Stimulated activated CD8-positive, alpha-beta memory T cell treated with anti-CD3 and anti-CD28 coated beads, Interleukin-12 subunit alpha, Interleukin-12 subunit beta, amount 100 ng/mL, for 24 hours (primary cell): ENCODE data around the gene GGTLC3.
"Not testable (repeated sequence)": the region's sequence is repeated elsewhere in the genome, so short reads cannot be mapped to it uniquely, and the experiment has no call there.

ENCODE experiments used
- DNase-seq: peaks from one replicate; pipeline ENCODE4 v3.0.0-alpha.2; 2020; ENCODE audit errors: extremely low read depth

Gene GGTLC3

DNA sequence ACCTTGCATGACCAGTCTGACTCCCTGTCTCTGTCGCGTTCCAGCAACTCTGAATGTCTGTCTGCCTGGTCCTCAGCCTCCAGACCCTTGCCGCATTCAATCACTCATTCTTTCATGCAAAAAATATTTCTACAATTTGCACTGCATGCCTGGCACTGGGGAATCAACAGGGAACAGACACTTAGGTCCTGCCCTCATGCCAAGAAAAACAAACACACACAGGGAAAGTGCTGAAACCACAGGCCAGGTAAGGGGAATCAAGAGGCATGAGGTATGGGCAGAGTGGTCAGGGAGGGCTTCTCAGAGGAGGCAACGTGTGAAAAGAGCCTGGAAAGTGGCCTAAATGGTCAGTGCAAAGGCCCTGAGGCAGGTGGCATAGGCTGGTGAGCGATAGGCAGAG is at the start of gene GGTLC3:
Gene GGTLC3, minus strand, starts transcription at position 101 of the 400 bp plus-strand sequence. CDS start 264 bp downstream, outside the sequence.
- not testable (repeated sequence) for DNase-seq

DNA sequence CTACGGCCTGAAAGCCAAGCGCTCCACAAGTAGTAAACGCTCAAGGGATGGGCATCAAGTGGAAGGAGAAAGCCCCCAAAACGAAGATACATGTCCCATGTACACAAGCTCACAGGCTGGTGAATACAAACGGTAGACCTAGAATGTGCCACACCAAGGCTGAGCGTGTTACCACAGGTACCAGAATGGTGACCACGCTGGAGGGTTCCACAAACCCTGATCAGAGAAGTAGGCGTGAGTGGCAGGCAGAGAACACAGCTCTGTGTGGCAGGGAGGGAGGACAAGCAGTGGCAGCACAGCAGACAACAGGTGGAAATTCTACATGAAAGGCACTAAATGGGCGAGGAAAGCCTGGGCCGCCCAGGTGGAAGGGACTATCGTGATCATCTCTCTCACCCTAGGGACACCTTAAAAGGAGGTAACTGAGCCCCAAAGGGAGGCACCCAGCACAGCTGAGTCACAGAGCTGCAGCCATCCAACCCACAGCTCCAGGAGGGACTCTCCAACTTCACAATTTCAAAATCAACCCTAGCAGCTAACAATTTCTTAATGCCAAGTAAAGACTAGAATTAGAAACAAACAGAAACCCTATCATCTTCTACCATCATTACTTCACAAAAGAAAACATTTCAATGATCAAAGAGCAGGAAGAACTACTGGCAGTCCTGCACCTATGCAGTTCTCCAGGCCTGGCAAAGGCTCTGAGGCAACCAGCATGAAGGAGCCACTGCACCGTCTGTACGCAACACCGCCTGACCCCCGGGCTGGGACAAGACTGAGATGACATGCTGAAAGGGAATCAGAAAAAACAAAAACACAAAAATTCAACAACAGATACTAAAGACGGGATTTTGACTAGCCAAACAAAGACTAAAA is 42.4 kb upstream of the GGTLC3 start:
- not testable (repeated sequence) for DNase-seq

DNA sequence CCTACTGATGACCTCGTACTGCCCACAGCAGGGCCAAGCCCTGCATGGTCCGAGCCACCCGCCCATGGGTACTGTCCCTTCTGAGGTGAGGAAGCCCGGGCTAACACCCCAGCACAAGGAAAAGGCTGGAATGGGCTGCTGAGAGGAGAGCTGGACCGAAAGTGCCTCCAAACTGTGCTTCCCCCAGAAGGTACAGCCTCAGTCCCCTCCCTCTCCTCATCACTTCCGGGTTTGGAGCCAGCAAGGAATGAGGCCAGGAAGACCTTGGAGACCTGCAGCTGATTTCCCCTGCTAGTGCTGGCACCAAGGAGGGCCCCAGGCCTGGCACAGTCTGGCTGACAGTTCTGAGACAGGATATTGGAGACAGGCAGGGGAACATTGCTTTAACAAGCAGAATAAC is 41.0 kb upstream of the GGTLC3 start:
- not testable (repeated sequence) for DNase-seq

DNA sequence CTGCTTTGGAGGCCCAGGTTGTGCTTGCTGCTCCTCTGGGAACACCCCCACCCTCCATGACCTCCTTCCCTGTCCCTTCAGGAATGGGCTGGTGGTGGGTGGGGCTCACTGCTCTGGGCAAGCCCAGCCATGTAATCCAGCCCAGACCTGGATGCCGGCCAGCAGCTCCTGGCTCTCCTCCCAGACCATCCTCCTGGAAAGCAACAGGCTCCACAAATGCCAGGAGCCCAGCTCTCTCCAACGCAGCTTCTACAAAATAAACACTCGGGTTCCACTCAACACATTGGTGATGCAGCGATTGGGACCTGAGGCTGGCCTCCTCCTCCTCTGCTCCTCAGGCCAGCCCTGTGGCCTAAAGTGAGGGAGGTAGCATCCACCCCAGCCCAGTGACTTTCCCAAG is 40.6 kb upstream of the GGTLC3 start:
- DNase-seq = not testable (repeated sequence)

DNA sequence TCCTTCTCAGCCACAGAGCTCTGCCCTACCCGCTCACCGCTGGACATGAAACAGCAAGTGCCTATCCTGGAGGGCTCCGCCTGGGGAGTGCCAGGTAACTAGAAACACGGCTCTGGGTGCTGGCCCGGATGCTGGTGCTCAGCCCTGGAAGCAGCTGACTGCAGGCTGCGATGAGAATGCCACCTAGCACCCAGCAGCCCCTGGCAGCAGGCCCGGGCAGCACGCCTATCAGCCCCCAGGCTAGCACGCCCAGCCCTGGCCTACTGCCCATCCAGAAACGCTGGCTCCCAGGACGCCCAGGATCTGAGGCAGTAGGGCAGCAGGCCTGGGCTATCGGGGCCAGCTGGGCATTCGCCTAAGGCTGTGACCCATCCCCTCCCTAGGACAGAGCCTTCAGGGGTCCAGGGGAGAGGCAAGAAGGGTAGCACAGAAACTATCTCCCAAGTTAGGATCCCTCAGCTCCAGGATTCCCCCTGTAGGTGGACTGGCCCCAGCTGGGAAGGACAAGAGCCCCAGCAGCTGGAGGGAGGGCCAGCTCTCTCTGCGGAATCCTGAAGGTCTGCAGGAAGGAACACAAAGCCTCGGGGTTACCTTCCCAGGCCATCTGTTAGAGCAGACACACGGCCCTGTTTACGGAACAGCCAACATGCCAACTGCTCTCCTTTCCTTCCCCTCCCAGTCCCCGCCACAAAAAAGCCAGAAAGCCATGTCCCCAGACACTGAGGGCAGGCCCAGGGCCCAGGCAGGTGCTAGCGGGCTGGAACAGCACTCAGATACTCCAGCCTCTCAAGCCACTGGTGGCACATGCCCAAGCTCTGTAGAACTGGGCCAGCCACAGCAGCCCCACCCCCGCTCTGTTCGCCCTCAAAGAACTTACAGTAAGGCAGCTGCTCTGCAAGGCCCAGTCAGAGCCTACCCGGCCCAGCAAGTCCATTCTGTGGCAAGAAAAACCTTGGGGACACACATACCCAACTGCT is 36.6 kb upstream of the GGTLC3 start:
- not testable (repeated sequence) for DNase-seq

DNA sequence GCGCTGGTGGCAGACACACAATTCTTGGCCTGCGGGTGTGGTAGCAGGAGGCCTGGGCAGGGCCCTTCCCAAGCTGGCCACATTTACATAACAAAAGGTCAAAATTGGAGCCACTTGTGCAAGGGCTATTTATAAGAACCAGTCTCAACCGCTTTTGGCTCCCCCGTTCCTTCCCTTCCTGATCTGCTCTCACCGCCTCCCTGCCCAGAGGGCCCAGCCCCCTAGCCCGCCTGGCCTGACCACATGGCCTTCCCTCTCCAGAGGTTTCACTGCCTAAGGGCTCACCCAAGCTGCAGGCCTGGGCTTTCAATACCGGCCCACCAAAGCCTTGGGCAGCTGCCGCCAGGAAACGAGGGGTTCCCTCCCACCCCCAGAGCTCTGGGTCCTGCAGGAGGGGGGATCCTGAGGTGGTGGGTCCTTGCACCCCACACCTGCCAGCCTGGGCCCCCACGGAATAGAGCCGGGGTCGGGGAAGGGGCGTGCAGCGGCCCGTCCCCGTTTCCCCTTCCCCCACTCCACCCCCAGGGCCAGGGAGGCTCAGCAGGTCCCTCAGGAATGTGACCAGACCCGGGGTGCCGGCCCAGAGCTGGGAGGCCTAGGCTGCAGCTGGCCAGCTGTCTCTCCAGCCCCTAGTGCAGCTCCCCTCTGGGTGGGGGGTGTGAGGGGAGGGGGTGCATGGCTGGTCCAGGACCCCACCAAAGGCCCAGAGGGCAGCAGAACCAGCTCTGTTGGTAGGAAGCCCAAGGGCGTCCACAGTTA is 35.1 kb upstream of the GGTLC3 start:
- DNase-seq = not testable (repeated sequence)

DNA sequence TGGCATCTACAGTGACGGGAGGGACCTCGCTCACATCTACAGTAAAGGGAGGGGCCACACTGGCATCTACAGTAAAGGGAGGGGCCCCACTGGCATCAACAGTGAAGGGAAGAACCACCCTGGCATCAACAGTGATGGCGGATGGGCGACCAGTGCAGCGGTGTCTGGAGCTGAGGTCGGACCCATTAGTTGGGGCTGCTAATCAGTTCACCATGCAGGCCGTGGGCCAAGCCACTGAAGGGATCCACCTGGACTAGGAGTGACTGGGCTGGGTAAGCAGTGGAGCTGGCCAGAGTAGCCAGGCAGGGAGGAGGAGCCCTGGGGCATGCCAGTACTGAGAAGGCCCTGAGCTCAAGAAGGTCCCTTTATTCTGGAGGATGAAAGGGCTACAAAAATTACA is 33.1 kb upstream of the GGTLC3 start:
- not testable (repeated sequence) for DNase-seq

DNA sequence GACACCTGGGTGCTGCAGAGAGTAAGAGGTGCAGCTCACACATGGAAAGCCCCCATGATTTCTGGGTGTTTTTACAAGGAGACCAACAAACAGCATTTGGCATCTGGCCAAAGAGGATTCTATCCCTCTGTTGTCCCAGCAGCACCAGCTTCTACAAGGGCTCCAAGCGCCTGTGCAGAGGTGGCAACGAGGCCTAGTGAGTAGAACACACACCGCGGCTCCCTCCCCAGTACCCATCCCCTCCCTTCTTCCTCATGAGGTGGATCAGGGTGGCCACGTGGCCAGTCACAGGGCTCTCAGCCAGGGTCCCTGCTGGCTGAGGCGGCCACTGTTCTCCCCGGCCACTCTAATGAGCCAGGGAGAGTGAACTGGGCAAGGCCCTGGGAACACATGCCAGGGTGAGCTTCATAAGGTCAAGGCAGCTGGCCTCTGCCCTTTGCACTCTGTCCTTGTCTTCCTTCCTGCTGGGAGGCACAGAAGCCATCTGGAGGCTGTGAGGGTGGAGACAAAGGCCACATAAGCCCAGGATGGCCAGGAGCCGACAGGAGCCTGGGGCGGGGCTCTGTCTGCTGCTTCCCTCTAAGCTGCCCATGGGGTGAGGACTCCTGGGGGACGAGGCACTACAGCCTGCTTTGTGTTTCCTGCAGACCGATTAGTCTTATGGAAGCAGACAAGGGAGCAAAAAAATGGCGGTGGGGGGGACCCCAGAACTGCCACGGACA is 31.7 kb upstream of the GGTLC3 start:
- DNase-seq = not testable (repeated sequence)

DNA sequence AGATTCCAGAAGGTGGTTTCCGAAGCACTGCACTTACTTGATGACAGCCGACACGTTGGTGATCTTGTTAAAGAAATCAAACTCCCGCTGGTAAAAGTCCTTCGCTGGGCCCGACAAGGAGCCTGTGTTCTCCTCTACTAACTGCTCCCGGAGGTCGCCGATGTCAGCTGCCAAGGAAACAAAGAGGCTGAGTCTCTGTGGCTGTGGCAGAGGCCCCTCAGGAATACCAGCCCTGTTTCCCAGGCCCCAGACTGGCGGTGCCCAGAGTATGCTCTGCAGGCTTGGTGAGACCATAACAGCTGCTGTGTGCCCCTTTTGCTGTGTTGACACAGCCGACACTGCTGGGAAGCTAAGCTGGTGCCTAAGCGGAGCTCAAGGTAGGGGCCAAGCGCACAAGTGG is 26.7 kb upstream of the GGTLC3 start:
- not testable (repeated sequence) for DNase-seq

DNA sequence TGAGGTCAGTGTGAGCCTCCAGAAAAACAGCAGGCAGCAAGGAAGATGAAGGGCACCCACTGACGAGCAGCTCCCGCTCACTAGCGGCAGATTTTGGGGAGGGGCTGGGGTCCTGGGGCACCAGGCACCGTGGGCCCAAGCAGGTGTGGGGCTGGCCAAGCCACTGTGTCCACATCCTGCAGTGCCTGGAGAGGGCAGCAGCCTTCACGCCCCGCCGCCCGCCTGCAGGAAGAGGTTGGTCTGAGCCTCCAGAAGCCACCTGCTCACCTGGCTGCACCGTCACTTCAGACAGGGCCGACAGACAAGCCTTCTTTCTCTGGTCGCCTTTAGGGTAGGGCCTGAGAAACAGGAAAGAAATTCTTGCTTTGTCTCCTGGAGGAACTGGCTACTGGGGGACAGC is 25.4 kb upstream of the GGTLC3 start:
- not testable (repeated sequence) for DNase-seq

DNA sequence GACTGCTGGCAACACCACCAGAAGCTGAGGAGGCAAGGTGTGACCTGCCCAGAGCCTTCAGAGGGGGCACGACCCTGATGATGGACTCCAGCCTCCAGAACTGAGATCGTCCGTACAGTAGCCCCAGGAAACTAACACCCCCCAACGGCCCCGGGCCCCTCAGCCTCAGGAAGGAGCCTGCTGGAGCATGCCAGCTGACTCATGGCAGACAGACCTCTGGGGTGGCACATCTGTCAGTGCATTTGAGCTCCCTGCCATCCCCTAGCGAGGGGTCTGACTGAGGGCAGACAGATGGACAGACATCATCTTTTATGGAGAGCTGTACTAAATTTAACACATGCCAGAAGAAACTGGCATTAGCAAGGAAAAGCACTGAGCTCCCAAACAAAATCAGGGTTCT is 22.0 kb upstream of the GGTLC3 start:
- not testable (repeated sequence) for DNase-seq

DNA sequence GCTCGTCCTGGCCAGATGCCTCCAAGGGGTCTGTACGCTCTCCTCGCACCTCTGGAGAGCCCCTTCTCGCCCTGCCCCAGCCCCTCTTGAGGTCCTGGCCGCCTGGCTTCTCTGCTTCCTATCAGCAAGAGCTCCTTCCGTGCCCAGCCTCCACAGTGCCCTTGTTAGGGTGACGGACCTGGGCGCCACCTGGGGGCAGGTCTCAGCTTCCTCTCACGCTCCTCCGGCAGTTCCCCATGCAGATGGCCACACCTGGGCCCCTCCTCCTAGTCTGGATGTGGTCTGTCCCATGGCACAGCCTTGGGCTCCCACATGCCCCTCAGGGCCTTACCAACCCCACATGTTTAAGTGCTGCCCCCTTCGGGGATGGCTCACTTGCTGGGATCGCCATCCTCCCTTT is 16.4 kb upstream of the GGTLC3 start:
- DNase-seq = not testable (repeated sequence)

DNA sequence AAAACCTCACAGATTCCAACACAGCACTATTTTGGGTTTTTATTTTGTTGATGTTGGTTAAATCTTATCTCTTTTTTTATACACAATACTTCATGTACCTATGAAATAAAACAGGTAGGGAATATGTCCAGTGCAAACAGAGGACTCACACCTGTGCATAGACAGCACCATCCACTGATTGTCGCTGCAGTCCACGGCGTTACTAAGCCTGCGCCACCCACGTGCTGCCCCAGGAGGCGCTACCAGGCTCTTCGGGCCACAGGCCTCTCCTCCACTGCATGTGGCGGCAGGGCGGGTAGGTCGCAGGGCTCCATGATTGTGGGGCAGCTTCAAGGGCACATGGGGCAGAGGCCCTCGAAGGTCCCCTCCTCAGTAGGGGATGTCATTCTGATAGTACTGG is 15.7 kb upstream of the GGTLC3 start:
- not testable (repeated sequence) for DNase-seq

DNA sequence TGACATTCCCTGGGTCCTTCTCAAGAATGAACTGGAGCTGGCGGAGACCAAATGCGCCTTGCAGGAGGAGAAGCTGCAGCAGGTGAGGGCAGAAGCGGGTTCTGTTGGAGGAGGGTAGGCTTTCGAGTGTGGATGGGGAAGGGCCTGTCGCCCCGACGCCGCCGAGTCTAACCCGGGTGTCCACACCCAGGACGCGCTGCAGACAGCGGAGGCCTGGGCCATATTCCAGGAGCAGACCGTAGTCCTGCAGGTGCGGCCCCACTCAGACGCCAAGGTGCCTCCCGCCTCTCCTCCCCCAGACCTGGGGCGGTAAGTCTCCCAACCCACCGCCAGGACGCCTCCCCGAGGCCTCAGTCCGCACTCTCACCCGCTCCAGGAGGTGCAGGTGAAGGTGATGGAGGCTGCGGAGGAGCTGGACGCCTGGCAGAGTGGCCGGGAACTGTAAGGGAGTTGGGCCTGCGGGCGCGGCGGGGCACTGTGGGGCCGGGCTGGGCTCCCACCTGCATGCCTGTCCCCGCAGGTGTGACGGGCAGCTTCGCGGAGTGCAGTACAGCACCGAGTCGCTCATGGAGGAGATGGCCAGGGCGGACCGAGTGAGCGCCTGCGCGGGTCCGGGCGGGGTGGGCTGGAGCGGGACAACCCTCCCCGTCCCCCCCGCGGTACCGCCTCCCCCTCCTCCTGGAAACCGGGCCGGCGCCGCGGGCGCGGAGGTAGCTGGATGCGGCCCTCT is 11.6 kb upstream of the GGTLC3 start:
- DNase-seq = not testable (repeated sequence)

DNA sequence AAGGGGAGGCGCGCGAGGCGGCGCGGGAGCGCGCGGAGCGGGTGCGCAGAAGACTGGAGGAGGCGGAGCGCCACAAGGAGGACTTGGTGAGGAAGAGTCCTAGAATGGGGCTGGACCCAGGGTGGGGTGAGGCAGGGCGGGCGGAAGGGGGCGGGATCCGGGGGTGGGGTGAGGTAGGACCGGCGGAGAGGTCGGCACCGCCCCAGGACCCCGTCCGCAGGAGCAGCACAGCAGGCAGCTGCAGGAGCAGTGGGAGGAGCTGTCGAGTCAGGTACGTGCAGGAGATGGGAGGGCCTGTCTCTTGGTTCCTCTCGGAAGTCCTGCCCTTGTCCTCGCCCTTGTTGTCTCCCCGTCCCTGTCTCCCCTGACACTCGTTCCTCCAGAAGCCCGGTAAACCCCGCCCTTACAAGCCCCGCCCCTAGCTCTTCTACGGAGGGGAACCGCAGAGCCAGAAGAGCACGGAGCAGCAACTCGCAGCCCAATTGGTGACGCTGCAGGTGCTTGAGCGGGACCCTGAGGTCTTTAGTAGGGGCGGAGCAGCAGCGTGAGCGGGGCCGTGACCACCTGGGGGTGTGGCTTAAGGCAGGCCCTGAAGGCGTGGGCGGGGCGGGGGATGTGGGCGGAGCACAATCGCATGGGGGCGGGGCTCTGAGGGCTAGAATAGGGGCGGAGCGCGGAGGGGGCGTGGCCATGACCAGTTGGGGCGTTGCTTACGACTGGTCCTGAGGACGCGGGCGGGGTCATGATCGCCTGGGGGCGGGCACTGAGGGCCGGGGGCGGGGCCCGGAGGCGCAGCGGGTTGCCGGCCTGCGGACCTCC is 10.8 kb upstream of the GGTLC3 start:
- DNase-seq = peak; percentile 77

DNA sequence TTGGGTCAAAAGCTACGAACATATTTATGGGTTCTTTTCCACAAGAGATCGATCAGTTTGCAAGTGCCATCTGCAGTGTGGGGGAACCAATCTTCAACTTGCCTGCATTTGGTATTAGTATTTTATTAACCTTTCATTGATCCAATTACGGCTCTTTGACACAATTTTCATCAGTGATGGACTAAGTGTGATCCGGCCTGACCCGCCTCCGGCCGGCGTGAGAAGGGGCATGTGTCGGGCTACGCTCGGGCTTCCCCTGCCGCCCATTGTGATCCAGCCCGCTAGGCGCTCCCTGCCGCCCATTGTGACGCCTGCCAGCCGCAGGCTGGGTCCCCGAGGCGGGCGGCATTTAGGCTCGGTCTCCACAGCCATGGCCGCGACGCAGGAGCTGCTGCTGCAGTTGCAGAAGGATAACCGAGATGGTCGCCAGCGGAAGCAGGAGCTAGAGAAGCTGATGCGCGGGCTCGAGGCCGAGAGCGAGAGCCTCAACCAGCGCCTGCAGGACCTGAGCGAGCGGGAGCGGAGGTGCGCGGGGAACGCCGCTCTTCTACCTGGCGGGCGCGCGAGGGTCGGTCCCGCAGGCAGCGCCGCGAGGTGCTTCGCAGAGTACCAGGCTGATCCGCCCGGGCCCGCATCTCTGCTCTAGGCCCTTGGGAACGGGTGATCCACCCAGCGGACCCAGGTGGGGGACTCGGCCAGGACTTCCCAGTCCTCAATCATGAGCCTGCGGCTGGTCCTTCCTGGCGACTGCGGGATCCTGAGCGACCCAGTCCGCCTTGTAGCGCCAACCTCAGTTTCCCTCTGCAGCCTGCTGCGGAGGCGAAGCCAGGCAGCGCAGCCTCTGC is 10.0 kb upstream of the GGTLC3 start, which contains the start of gene TMEM191B:
Gene TMEM191B, plus strand, starts transcription at position 51 of the 845 bp plus-strand sequence. Its CDS starts 179 bp downstream, at position 230.
- DNase-seq = not testable (repeated sequence)

DNA sequence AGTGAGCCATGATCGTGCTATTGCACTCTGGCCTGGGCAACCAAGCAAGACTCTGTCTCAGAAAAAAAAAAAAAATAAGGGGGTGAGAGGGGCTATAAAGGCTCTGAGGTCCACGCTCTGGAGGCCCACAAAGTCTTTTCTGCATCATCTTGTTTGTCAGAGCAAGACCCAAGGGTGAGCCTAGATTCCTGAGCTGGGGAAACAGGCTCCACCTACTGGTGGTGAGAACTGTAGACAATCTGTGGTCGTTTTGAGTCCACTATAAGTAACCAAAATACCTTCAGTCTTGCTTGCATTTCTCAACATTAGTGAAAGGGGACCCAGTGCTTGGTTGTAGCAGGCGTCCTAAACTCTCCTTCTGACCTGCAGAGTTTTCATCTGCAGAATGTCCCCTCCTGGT is 5.4 kb upstream of the GGTLC3 start:
- not testable (repeated sequence) for DNase-seq

DNA sequence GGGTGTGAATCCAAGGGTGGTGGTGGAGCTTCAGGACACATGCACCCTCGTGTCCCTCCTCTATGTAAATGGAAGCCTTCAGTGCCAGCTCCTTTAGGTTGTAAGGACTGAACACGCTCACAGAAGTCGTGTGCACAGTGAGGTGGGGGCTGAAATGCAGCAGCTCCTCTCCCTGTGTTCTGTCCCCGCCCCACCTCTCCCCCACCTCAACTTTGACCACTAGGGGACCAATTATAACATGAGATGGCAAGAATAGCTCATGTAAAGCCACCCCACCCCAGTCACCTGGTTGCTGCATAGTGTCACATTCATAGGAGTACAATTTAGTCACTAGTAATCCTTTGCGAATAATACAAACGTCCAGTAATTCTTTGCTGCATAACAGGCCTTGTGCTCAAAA is 4.8 kb upstream of the GGTLC3 start:
- DNase-seq = not testable (repeated sequence)
